Subcutaneous adipose tissue (tissue), 4 donors: ENCODE measurements around the gene RBM47. TPM values are rescaled to one million over a fixed set of nuclear protein-coding genes. Genes with fewer than 3 reads are reported as not detected.

Experiments used
- total RNA-seq, 4 donors: library from RNA; depleted of rRNA; stranded (reverse); fragments of >200 nt; gene quantifications; one replicate each; pipeline ENCODE4 v1.1.0, GENCODE V29; 2016
- TF ChIP-seq, protein P1 (sequence below): fragments of 450-650 bp; IDR thresholded peaks from one replicate; pipeline ENCODE4 v1.5.1; 2016; ENCODE audit warnings: low read depth, mild to moderate bottlenecking, control low read depth, antibody characterized with exemption, moderate library complexity

The RBM47 gene
- total RNA-seq, 4 donors from 2014 or later: 29.4 to 84.3 (median 54.7) TPM

- TF ChIP-seq, protein P1, sequence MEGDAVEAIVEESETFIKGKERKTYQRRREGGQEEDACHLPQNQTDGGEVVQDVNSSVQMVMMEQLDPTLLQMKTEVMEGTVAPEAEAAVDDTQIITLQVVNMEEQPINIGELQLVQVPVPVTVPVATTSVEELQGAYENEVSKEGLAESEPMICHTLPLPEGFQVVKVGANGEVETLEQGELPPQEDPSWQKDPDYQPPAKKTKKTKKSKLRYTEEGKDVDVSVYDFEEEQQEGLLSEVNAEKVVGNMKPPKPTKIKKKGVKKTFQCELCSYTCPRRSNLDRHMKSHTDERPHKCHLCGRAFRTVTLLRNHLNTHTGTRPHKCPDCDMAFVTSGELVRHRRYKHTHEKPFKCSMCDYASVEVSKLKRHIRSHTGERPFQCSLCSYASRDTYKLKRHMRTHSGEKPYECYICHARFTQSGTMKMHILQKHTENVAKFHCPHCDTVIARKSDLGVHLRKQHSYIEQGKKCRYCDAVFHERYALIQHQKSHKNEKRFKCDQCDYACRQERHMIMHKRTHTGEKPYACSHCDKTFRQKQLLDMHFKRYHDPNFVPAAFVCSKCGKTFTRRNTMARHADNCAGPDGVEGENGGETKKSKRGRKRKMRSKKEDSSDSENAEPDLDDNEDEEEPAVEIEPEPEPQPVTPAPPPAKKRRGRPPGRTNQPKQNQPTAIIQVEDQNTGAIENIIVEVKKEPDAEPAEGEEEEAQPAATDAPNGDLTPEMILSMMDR: no peak
These were observed 56.9 kb downstream of the RBM47 start for GRCh38 chr4:40572692-40573310.

GRCh38 chr4:40571208-40571607 lies 58.5 kb downstream of the RBM47 start:
- TF ChIP-seq, protein P1: no peak

DNA sequence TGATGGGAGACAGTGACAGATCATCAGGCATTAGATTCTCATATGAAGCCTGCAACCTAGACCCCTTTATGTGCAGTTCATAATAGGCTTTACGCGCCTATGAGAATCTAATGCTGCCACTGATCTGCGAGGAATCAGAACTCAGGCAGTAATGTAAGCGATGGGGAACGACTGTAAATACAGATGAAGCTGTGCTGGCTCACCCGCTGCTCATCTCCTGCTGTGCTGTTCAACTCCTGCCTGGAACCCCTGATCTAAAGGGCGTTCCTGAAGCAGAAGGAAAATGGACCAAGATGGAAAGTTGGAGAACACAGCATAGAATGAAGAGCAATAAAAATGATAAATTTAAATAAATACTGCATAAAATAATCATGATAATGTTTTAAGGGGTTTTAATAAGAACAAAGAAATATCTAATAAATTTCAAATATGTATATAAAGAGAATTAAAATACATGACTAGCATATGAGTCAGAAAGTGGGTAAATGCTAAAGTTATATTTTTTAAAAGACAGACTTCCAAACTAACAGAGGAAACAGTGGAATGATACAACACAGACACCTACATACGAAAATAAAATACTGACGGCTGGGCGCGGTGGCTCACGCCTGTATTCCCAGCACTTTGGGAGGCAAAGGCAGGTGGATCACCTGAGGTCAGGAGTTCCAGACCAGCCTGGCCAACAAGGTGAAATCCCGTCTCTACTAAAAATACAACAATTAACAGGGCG lies 59.2 kb downstream of the RBM47 start:
- TF ChIP-seq, protein P1: no peak

GRCh38 chr4:40564815-40565483 lies 64.7 kb downstream of the RBM47 start:
- TF ChIP-seq, protein P1: no peak

DNA sequence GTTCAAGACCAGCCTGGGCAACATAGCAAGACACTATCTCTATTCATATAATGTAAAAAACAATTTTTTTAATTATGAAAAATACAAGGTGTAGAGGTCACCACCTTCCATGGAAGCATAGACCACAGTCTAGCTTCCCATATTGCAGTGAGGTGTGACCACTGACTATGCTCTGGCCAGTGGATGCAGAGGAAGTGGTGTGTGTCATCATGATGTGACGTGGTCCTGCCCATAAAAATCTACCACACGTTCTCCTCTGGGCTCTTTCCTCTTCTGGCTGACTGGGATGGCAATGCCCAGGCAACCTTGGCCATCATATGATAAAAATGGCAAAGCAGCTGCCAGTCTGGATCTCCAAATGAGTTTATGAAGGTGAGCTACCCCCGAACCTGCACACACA lies 65.7 kb downstream of the RBM47 start:
- TF ChIP-seq, protein P1: no peak

DNA sequence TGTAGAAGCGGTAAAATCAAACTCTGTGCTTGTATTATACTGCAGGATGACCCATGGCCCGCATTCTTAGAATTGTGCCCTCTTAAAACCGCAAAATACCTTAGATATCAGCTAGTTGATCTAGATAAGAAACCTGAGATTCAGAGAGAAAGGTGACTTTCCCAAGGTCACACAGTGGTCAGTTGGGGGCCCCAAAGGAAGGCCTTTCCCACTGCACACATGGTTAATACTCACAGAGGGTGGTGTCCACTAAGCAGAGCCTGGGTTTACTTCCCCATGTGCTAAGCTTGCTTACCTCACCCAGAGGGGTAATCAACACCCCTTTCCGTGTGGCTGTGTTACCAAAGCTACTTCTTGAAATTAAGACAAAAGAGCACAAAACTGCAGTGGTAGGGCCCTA lies 66.3 kb downstream of the RBM47 start:
- TF ChIP-seq, protein P1: no peak

DNA sequence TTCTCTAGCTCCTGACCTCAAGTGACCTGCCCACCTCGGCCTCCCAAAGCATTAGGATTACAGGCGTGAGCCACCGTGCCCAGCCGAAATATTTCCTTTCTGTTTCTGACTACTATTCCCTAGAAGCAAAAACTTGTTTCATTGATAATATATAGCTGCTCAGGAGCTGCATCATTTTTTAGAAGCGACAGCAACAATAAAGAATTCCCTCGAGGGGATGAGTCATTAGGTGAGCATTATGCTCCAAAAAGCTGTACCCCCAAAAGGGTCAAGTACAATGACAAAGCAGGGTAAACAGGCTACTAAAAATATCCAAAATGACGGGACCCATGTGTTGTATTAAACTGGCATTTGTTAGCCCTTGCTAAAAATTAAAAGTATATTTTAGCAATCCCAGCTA lies 67.0 kb downstream of the RBM47 start:
- TF ChIP-seq, protein P1: no peak
